HG03442 (cell line): ENCODE measurements around the gene CPNE9.

ENCODE experiments used
- ATAC-seq: cut with Tn5 transposase; IDR thresholded peaks from one replicate; pipeline ENCODE4 v1.9.1; 2021; ENCODE audit warnings: mild to moderate bottlenecking, moderate library complexity; ENCODE audit not compliant: unreplicated experiment

CPNE9 gene, protein sequence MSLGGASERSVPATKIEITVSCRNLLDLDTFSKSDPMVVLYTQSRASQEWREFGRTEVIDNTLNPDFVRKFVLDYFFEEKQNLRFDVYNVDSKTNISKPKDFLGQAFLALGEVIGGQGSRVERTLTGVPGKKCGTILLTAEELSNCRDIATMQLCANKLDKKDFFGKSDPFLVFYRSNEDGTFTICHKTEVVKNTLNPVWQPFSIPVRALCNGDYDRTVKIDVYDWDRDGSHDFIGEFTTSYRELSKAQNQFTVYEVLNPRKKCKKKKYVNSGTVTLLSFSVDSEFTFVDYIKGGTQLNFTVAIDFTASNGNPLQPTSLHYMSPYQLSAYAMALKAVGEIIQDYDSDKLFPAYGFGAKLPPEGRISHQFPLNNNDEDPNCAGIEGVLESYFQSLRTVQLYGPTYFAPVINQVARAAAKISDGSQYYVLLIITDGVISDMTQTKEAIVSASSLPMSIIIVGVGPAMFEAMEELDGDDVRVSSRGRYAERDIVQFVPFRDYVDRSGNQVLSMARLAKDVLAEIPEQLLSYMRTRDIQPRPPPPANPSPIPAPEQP

DNA sequence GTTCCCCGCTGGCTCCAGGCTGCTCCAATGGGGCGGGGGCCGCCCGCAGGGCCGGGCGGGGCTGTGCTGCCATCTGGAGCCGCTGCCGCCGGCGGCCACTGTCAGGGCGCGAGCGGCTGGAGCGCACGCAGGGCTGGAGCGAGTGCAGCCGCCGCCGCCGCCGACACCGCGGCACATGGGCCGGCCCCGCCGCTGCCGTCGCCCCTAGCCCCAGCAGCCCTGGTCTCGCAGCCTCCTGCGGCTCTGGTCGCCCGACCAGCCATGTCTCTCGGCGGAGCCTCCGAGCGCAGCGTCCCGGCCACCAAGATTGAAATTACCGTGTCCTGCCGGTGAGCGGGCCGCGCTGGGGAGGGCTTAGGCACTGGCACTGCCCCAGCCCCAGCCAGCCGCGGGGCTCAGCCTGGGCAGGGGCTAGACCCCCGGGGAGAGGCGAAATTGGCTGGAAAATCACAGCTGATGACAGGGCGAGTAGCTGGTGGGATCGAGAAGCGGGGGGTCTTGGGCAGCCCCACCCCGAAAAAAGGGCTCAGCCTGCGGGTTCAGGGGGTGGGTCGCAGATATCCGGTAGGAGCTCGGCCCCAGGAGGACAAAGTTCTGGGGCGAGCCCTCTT lies at the start of gene CPNE9:
Gene CPNE9, plus strand, starts transcription at position 98 of the 611 bp plus-strand sequence. Its CDS starts 164 bp downstream, at position 262.
- ATAC-seq, result no peak

- ATAC-seq, result no peak
Measured at GRCh38 chr3:9659849-9660248, 43.8 kb upstream of the CPNE9 start.

- no peak for ATAC-seq
Measured at GRCh38 chr3:9660972-9661371, 42.7 kb upstream of the CPNE9 start.

- ATAC-seq, result no peak
Measured at GRCh38 chr3:9664119-9664751, 39.4 kb upstream of the CPNE9 start.

DNA sequence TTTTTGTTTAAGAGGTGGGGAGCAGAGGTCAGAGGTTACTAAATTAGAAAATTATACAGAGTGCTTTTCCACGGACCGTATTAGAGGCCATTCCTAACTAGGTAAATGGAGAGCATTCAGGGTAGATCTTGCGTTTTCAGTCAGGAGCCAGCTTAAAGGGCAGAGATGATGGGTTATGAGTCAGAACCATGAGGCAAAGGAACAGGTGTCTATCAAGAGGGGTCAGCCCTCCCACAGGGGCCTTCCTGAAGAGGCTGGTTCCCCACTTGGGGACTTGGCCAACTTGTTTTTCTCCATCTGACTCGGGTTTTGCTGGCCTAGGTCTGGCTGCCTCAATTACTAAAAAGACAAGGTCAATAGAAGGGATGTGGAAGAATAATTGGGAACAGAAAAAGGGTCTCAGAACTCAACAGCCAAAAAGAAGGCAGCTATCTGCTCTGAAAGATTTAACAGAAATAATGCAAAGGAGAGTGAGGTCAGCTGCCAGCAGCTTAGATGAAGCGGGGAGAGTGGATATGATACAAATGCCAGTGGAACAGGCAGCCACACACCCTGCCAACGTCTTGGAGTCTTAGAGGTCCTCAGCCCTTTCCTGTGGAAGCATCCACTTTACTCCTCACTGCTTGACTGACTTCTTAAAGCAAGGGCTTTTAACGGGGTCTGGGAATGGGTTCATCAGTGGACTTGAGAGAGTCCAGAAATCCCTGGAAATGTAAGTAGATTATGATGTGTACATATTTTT lies 36.8 kb upstream of the CPNE9 start:
- no peak for ATAC-seq

DNA sequence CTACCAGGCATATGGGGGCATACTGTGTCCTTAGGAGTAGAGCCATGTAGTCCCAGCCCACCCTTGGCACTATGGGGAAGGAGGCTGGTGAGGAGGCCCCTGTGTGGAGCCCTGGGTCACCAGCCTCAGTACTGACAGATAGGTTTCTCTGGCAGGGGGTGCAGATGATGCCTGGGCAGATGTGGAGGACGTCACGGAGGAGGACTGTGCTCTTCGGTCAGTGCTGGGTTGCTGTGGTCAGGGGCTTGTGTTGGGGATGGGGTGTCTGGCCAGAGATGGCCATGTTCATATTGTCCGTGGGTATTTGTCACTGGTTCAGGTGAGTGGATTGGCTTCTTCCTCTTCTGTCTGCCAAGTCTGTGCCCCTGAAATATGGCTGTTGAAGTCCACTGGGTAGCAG lies 34.4 kb upstream of the CPNE9 start:
- no peak for ATAC-seq

DNA sequence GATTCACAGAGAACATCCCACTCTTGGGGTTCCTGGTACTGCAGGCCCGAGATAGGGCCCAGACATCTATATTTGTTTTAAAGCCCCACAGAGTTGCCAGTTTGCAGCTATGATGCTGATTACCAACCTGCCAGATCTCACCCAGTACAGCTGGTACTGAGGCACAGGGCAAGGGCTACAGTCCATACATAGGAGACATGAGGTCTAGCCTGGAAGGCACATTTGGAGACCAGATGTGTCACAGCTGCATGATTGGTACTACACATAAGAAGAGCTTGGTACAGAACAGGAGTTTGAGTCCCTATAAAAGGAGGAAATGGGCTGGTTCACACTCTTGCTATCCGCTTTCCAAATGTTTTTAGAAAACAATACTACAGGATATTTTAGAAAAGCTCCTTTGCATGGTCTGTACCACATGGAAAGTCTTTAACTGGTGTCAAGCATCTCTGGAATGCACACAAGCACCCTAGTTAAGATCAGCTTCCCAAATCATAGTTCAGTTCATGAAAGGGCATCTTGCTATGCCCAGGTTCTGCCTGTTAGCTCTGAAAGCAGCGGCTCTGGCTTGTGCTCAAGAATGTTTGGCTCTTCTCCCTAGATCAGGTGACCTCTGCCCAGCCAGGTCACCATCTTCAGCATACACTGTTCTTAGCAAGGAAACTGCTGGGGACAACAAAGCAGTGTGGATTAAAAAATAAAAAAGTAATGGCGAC lies 33.8 kb upstream of the CPNE9 start:
- no peak for ATAC-seq

DNA sequence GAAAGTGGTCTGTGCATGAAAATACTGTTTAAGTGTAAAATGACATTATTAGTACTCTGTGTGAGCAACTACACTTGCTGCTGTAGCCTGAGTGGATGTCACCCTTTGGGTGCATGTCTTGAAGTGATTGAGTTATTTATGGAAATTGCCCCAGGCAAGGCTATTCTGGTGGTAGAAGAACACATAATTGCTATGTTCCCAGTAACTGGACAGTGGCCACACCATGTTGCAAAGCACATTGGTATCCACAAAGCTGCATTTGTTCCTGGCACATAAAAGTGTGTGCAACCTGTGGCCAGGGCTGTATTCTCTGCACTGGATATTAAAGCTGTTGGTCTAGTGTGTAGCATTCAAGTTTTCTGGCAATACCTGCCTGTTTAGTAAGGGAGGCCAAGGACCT lies 30.6 kb upstream of the CPNE9 start:
- ATAC-seq, result no peak

GRCh38 chr3:9673752-9674151 lies 29.9 kb upstream of the CPNE9 start:
- ATAC-seq, result no peak

GRCh38 chr3:9675736-9676290 lies 27.8 kb upstream of the CPNE9 start:
- no peak for ATAC-seq

- ATAC-seq, result no peak
Measured at GRCh38 chr3:9676785-9677184, 26.8 kb upstream of the CPNE9 start.

DNA sequence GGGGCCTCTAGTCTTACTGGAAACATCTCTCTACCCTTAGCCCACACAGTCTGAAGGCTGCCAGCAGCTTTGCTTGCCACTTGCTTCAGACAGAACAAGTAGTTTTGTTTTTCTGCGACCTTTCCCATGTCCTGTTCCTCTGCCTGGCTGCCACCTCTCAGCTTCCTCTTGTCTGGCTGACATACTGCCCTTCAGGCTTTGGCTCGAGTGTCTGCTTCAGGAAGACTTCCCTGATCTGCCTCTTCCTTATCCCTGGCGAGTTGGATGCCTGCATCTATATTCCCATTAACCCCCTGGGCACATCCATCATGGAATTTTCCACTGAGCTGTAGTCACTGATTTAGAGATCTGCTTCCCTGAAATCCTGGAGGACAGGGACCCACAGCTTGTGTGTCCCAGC lies 25.1 kb upstream of the CPNE9 start:
- no peak for ATAC-seq

DNA sequence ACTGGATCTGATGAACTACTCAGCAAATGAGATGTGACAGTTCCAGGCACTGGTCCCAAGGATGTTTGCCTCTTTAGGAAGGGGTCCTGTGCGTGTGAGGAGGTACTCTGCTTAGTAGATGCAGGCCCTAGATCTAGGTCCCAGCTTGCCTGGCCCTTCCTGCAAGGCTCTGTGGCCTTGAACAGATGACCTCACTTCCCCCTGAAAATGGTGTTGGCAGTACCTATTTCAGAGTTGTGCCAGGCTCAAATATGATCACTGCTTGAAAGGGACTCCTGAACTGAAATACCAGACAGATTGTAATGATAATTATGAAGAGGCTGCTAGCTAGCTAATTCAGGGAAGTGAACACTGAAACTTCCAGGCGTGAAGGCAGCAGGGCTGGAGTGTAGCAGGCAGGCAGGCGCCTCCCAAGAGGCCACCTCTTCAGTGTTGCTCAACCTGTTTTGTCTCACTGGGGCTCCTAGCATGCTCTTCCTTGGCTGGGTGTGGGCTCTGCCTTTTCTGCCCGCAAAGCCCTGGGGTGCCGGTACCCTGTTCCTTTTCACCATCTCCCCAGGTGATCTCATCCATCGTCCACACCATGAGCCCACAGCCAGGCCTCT lies 24.1 kb upstream of the CPNE9 start:
- ATAC-seq, result no peak

- ATAC-seq, result no peak
Measured at GRCh38 chr3:9681011-9681722, 22.5 kb upstream of the CPNE9 start.

DNA sequence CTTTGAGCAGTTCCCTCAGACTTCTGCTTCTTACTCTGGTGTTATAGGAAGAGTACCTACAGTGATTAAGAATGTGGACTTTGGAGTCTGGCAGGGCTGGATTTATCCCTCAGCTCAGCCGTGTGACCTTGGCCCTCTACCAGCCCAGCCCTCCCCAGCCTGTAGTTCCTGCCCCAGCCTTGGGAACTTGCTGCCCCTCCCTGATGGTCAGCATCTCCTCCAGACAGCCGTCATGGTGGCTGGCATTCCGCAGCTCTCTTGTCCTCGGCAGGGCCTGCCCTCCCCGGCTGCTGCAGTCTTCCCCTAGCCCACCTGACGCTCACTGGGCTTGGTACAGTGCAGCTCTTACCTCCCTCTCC lies 21.9 kb upstream of the CPNE9 start:
- no peak for ATAC-seq

DNA sequence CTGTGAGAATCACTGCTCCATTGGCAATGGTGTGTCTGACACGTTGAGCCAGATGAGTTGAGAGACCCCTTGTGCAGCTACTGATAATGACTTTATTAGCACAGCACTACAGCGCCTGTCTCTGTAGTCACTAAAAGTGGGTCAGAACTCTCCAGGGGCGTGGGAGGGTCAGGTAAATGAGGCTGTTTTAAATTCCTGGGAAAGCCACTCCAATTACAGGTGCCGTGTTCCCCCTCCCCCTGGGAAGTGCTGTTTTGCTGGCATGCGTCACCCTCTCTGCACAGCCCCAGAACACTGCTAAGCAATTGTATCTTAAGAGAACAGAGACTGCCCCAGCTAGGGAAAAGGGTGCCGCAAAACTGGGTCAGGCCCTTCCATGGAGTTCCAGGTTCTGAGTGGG lies 21.5 kb upstream of the CPNE9 start:
- ATAC-seq, result no peak

GRCh38 chr3:9683426-9683825 lies 20.2 kb upstream of the CPNE9 start:
- no peak for ATAC-seq

GRCh38 chr3:9685216-9686049 lies 18.2 kb upstream of the CPNE9 start:
- no peak for ATAC-seq
